Neural progenitor cell (in vitro differentiated cells): ENCODE data around the gene MADD. TPM values are rescaled to one million over a fixed set of nuclear protein-coding genes. Genes with fewer than 3 reads are reported as not detected.

Source experiments
- DNase-seq: peaks from one replicate; pipeline ENCODE4 v3.0.0-alpha.2; 2016; ENCODE audit warnings: low spot score
- H2AFZ ChIP-seq: fragments of 200-600 bp; sonication (generic); replicated peaks from 2 replicates; pipeline ENCODE4 v1.6.1; 2016; ENCODE audit warnings: antibody characterized with exemption
- H3F3A ChIP-seq: fragments of 200-600 bp; sonication (generic); 2 replicates; pipeline ENCODE4 v1.6.1; 2016; ENCODE audit warnings: antibody characterized with exemption, low read depth
- H3K27ac ChIP-seq: fragments of 200-600 bp; sonication (generic); 2 replicates; pipeline ENCODE4 v1.5.1; 2016; ENCODE audit warnings: mild to moderate bottlenecking
- H3K27me3 ChIP-seq: fragments of 200-600 bp; sonication (generic); 2 replicates; pipeline ENCODE4 v1.6.1; 2016; ENCODE audit warnings: mild to moderate bottlenecking, moderate library complexity
- H3K36me3 ChIP-seq: fragments of 200-600 bp; sonication (generic); 2 replicates; pipeline ENCODE4 v1.5.1; 2016
- H3K4me1 ChIP-seq: fragments of 200-600 bp; sonication (generic); 2 replicates; pipeline ENCODE4 v1.6.1; 2016; ENCODE audit warnings: mixed run types
- H3K4me2 ChIP-seq: fragments of 200-600 bp; sonication (generic); 2 replicates; pipeline ENCODE4 v1.6.1; 2016
- H3K4me3 ChIP-seq: fragments of 200-600 bp; sonication (generic); 2 replicates; pipeline ENCODE4 v1.5.1; 2016
- H3K79me2 ChIP-seq: fragments of 200-600 bp; sonication (generic); 2 replicates; pipeline ENCODE4 v1.6.1; 2016; ENCODE audit warnings: low read depth
- H3K9ac ChIP-seq: fragments of 200-600 bp; sonication (generic); 2 replicates; pipeline ENCODE4 v1.6.1; 2016
- H3K9me3 ChIP-seq: fragments of 200-600 bp; sonication (generic); 2 replicates; pipeline ENCODE4 v1.5.1; 2016; ENCODE audit warnings: low read depth
- H4K20me1 ChIP-seq: fragments of 200-600 bp; sonication (generic); 2 replicates; pipeline ENCODE4 v1.6.1; 2016; ENCODE audit warnings: low read depth
- H3K27ac Mint-ChIP-seq: 3 replicates; pipeline ENCODE4 v1.8.0; 2021; ENCODE audit warnings: mixed read lengths
- H3K27me3 Mint-ChIP-seq: 2 replicates; pipeline ENCODE4 v1.8.0; 2022; ENCODE audit warnings: low read depth, mild to moderate bottlenecking, inconsistent platforms, moderate library complexity, mixed read lengths; ENCODE audit not compliant: insufficient read depth
- H3K36me3 Mint-ChIP-seq: 3 replicates; pipeline ENCODE4 v1.8.0; 2021; ENCODE audit warnings: mixed read lengths
- H3K4me1 Mint-ChIP-seq: 3 replicates; pipeline ENCODE4 v1.8.0; 2021; ENCODE audit warnings: mixed read lengths
- H3K4me3 Mint-ChIP-seq: 3 replicates; pipeline ENCODE4 v1.8.0; 2021; ENCODE audit warnings: mild to moderate bottlenecking, moderate library complexity, mixed read lengths
- H3K9me3 Mint-ChIP-seq: 3 replicates; pipeline ENCODE4 v1.8.0; 2020; ENCODE audit warnings: mixed read lengths
- CTCF ChIP-seq: fragments of 200-600 bp; sonication (generic); IDR thresholded peaks from 2 replicates; pipeline ENCODE4 v1.5.1; 2017; ENCODE audit warnings: antibody characterized with exemption, mild to moderate bottlenecking
- EZH2 ChIP-seq: fragments of 200-600 bp; sonication (generic); IDR thresholded peaks from 2 replicates; pipeline ENCODE4 v1.6.1; 2017; ENCODE audit warnings: antibody characterized with exemption, mild to moderate bottlenecking, moderate library complexity
- EZH2phosphoT487 ChIP-seq: fragments of 200-600 bp; sonication (generic); IDR thresholded peaks from 2 replicates; pipeline ENCODE4 v1.6.1; 2017; ENCODE audit warnings: antibody characterized with exemption
- total RNA-seq: library from RNA; depleted of rRNA; stranded (reverse); fragments of >200 nt; gene quantifications from 2 replicates; pipeline ENCODE4 v1.2.3, GENCODE V29; 2015; ENCODE audit warnings: low replicate concordance

MADD gene
- total RNA-seq, 1 donor from 2014 or later: 16.1 TPM

GRCh38 chr11:47329987-47330931, 60.3 kb downstream of the MADD start:
- Histone ChIP-seq H3K27ac (no peak overlapping the region), H3K4me3 (no peak overlapping the region), H3K9ac (no peak overlapping the region), H3K9me3 (no peaks in the 10 kb centered on the region), H4K20me1 (no peaks in the 10 kb centered on the region), H3K36me3 (no peaks in the 10 kb centered on the region), H3K27me3 (no peaks in the 10 kb centered on the region), H3K4me2 (no peak overlapping the region), H3K79me2 (no peaks in the 10 kb centered on the region), H3F3A (peaks cover 3% of the 10 kb centered on the region), H3K4me1 (no peaks in the 10 kb centered on the region), H2AFZ (no peak overlapping the region)
- H3K27me3 Mint-ChIP-seq: peaks cover 2% of the 10 kb centered on the region
- no peak overlapping the region for H3K4me3 Mint-ChIP-seq
- H3K4me1 Mint-ChIP-seq: no peaks in the 10 kb centered on the region
- H3K27ac Mint-ChIP-seq: peak overlapping the region; percentile 33
- H3K36me3 Mint-ChIP-seq: peaks cover 2% of the 10 kb centered on the region
- TF ChIP-seq EZH2: no peak
- no peak for TF ChIP-seq CTCF
- TF ChIP-seq EZH2phosphoT487: no peak
- no peaks in the 10 kb centered on the region for H3K9me3 Mint-ChIP-seq
- DNase-seq: no peak

DNA sequence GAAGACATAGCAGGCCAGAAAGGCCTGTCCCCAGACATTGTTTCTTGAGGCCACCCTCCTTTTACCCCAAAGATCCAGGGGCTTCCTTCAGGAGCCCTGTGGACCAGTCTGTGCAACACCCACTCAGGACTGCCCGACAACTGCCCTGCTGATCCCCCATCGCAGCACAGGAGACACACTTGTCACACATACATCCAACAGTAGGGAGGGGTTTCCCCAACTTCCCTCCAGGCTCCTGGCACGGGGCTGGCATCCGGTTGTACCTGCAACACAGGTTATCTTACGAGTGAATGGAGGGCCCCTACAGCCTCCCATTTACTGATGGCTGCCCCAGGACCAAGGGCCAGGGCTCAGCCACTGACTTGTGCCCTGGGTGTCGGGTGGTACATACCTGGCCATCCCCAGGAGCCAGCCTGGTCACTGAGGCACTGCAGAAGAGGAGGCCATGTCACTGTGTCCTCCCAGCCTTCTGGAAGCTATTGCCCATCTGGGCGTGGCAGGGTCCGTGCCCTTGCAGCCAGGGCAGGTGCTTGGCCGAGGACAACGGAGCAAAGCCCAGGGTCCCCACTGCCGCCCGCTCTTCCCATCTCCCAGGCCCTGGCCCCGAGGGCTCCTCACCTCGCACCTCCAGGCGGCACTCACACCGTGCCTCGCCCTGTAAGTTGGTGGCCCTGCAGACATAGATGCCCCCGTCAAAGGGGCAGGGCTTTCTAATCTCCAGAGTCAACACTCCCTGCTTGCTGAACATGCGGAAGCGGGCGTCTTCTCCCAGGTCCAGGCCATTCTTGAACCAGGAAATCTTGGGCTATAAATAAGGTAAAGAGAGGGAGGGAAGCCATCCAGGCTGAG, 61.7 kb downstream of the MADD start:
- no peak for TF ChIP-seq CTCF
- no peak for TF ChIP-seq EZH2phosphoT487
- no peak for TF ChIP-seq EZH2
- no peak for DNase-seq
- H3K9ac ChIP-seq: no peak overlapping the region
- no peaks in the 10 kb centered on the region for H3K4me1 ChIP-seq
- H2AFZ ChIP-seq: no peak overlapping the region
- Mint-ChIP-seq H3K9me3 (no peaks in the 10 kb centered on the region), H3K4me3 (no peak overlapping the region), H3K36me3 (peaks cover 1% of the 10 kb centered on the region), H3K4me1 (no peaks in the 10 kb centered on the region), H3K27me3 (peaks cover 5% of the 10 kb centered on the region), H3K27ac (no peak overlapping the region)
- no peaks in the 10 kb centered on the region for H3K9me3 ChIP-seq
- H3K27me3 ChIP-seq: no peaks in the 10 kb centered on the region
- no peaks in the 10 kb centered on the region for H3K79me2 ChIP-seq
- peaks cover 3% of the 10 kb centered on the region for H3F3A ChIP-seq
- no peaks in the 10 kb centered on the region for H4K20me1 ChIP-seq
- H3K27ac ChIP-seq: no peak overlapping the region
- H3K4me3 ChIP-seq: no peak overlapping the region
- H3K4me2 ChIP-seq: no peak overlapping the region
- no peaks in the 10 kb centered on the region for H3K36me3 ChIP-seq

DNA sequence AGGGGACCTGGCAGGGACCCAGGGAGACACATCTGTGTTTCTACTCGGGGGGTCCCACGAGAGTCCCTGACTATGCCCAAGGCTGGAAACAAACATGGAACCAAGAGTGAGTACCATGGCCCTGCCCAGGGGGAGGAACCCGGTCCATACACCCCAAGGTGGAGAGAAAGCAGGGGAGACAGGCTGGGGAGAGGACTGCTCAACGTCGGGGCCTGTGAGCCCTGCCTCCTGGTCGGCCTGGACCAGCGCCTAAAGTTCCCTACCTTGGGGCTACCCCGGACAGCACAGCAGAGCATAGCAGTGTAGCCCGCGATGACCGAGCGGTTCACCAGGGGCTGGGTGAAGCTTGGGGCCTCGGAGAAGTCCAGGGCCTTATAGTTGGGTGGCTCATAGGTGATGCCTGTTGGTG, 62.4 kb downstream of the MADD start:
- Mint-ChIP-seq H3K9me3 (no peaks in the 10 kb centered on the region), H3K27ac (no peak overlapping the region), H3K4me3 (no peak overlapping the region), H3K27me3 (peaks cover 8% of the 10 kb centered on the region), H3K4me1 (peaks cover 4% of the 10 kb centered on the region), H3K36me3 (no peaks in the 10 kb centered on the region)
- Histone ChIP-seq H2AFZ (no peak overlapping the region), H3K4me1 (no peaks in the 10 kb centered on the region), H3K27ac (no peak overlapping the region), H3K4me2 (no peak overlapping the region), H3K9me3 (no peaks in the 10 kb centered on the region), H3K9ac (no peak overlapping the region), H3K79me2 (no peaks in the 10 kb centered on the region), H3K4me3 (no peak overlapping the region), H4K20me1 (no peaks in the 10 kb centered on the region), H3K27me3 (no peaks in the 10 kb centered on the region), H3K36me3 (no peaks in the 10 kb centered on the region), H3F3A (peaks cover 3% of the 10 kb centered on the region)
- peak; percentile 1 for DNase-seq
- TF ChIP-seq CTCF (no peak), EZH2 (no peak), EZH2phosphoT487 (no peak)
